ENCODE results near the gene IRX6. TPM values are rescaled to one million over a fixed set of nuclear protein-coding genes. Genes with fewer than 3 reads are reported as not detected.

The IRX6 gene
- total and polyA plus RNA-seq, 2 experiments from 2014 or later: 0.09 to 0.15 TPM

DNA sequence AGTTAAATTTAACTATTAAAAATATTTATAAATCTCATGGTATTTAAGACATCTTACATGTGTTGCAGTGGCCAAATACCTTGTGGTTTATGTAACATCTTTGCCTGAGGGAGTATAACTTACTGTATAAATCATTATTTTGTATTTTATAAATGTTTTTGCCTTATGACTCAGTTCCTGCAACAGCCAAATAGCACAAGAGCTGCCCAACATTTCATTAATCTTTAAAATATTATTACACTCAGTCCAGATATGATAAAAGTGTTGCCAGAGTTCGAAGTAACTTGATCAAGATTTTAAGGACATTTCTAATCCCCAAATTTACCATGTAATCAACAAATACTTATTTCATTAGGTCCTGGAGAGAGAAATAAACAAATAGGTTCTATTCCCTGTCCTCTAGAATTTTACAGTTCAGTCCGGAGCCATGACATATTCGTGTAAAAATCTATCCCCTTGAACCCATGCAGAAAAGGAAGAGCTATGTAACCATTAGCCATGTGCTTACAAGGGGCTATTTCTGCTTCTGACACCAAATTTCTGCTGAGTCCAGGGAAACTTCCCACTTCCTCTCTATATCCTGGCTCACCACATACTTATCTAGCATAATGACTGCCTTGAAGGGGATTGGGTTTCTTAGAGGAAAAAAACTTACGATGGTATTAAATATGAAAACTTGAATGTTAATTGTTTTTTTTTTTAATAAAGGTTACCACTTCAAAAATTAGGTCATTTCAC lies 44.0 kb downstream of the IRX6 start:
- no peak for TF ChIP-seq CTCF (IDR thresholded peaks at IDR 0.05; ENCODE audit: low read depth, low read length)
- no peak overlapping the region for H3K27ac ChIP-seq
- DNase-seq (ENCODE audit: low read depth in 1 of 2, low spot score in 1 of 2): peak in 1 of 2 donors; percentile 18

GRCh38 chr16:55369151-55369550 lies 45.1 kb downstream of the IRX6 start:
- H3K9me3 ChIP-seq (ENCODE audit: low read depth): no peaks in the 10 kb centered on the region

More for the DNA sequence above, 44.0 kb downstream of the IRX6 start:
- peaks cover 19% of the 10 kb centered on the region for H3K4me1 ChIP-seq (ENCODE audit: low read depth)
- no peak overlapping the region for H3K4me3 ChIP-seq
- H3K27me3 ChIP-seq: peaks cover 37% of the 10 kb centered on the region
- no peaks in the 10 kb centered on the region for H3K9me3 ChIP-seq (ENCODE audit: low read depth)
- H3K36me3 ChIP-seq: no peaks in the 10 kb centered on the region

GRCh38 chr16:55370762-55371482 lies 46.9 kb downstream of the IRX6 start:
- H3K27me3 ChIP-seq: peaks cover 30% of the 10 kb centered on the region
- H3K36me3 ChIP-seq: no peaks in the 10 kb centered on the region
- H3K27ac ChIP-seq: no peak overlapping the region
- peak; percentile 38 for TF ChIP-seq CTCF (IDR thresholded peaks at IDR 0.05; ENCODE audit: low read depth, low read length)
- peaks cover 19% of the 10 kb centered on the region for H3K4me1 ChIP-seq (ENCODE audit: low read depth)
- DNase-seq (ENCODE audit: low read depth in 1 of 2, low spot score in 1 of 2): peak; percentile 45 to 78
- H3K4me3 ChIP-seq: no peak overlapping the region
- no peaks in the 10 kb centered on the region for H3K9me3 ChIP-seq (ENCODE audit: low read depth)

More at GRCh38 chr16:55369151-55369550, 45.1 kb downstream of the IRX6 start:
- peaks cover 19% of the 10 kb centered on the region for H3K4me1 ChIP-seq (ENCODE audit: low read depth)
- H3K27me3 ChIP-seq: peaks cover 36% of the 10 kb centered on the region
- no peak overlapping the region for H3K4me3 ChIP-seq
- no peak for TF ChIP-seq CTCF (IDR thresholded peaks at IDR 0.05; ENCODE audit: low read depth, low read length)
- H3K36me3 ChIP-seq: no peaks in the 10 kb centered on the region
- no peak for DNase-seq (ENCODE audit: low read depth in 1 of 2, low spot score in 1 of 2)
- H3K27ac ChIP-seq: no peak overlapping the region

GRCh38 chr16:55372792-55373488 lies 48.9 kb downstream of the IRX6 start:
- peaks cover 30% of the 10 kb centered on the region for H3K27me3 ChIP-seq
- peaks cover 11% of the 10 kb centered on the region for H3K4me1 ChIP-seq (ENCODE audit: low read depth)
- TF ChIP-seq CTCF (IDR thresholded peaks at IDR 0.05; ENCODE audit: low read depth, low read length): no peak
- no peak overlapping the region for H3K4me3 ChIP-seq
- no peaks in the 10 kb centered on the region for H3K9me3 ChIP-seq (ENCODE audit: low read depth)
- H3K36me3 ChIP-seq: no peaks in the 10 kb centered on the region
- DNase-seq (ENCODE audit: low read depth in 1 of 2, low spot score in 1 of 2): no peak
- no peak overlapping the region for H3K27ac ChIP-seq

- Histone ChIP-seq H3K36me3 (no peaks in the 10 kb centered on the region), H3K9me3 (ENCODE audit: low read depth) (no peaks in the 10 kb centered on the region), H3K4me3 (no peak overlapping the region), H3K4me1 (ENCODE audit: low read depth) (peaks cover 11% of the 10 kb centered on the region), H3K27ac (no peak overlapping the region), H3K27me3 (peaks cover 25% of the 10 kb centered on the region)
- no peak for DNase-seq (ENCODE audit: low read depth in 1 of 2, low spot score in 1 of 2)
- no peak for TF ChIP-seq CTCF (IDR thresholded peaks at IDR 0.05; ENCODE audit: low read depth, low read length)
Measured at GRCh38 chr16:55373489-55373832, 49.5 kb downstream of the IRX6 start.

All from cardiac muscle cell (in vitro differentiated cells and primary cell).